Testis (tissue), 2 donors: ENCODE results near the gene PBX1.

Source experiments
- CTCF ChIP-seq, 3 experiments: fragments of 450-650 bp in 2 of 3; fragments of 200-600 bp in 1 of 3; sonication (generic) in 1 of 3; IDR thresholded peaks; one replicate each; pipeline ENCODE4 v1.5.1; 2016 to 2019; ENCODE audit warnings: antibody characterized with exemption in 3 of 3, mild to moderate bottlenecking in 2 of 3, moderate library complexity in 1 of 3
- POLR2A ChIP-seq: fragments of 450-650 bp; IDR thresholded peaks from one replicate; pipeline ENCODE4 v1.6.1; 2017; ENCODE audit warnings: antibody characterized with exemption, mild to moderate bottlenecking, moderate library complexity

- TF ChIP-seq CTCF (IDR thresholded peaks at IDR 0.05), result no peak
- no peak for TF ChIP-seq POLR2A
Measured at GRCh38 chr1:164703960-164704411, 145.0 kb downstream of the PBX1 start.
